Measurements from ENCODE around the gene ZNF112.

GRCh38 chr19:44371815-44372480 is 15.5 kb upstream of the ZNF112 start:
- TF ChIP-seq CTCF (IDR thresholded peaks at IDR 0.05 in 8 of 11, conservative IDR thresholded peaks at IDR 0.05 in 3 of 11) (no peak), POLR2A (IDR thresholded peaks at IDR 0.05) (no peak), POLR2AphosphoS5 (IDR thresholded peaks at IDR 0.05) (no peak)
